Measurements from ENCODE around the gene TIPRL.

The TIPRL gene

GRCh38 chr1:168141871-168142385, 36.8 kb upstream of the TIPRL start:
- Mint-ChIP-seq H3K27me3 (ENCODE audit: low read depth) (peaks cover 6% of the 10 kb centered on the region), H3K4me1 (peaks cover 16% of the 10 kb centered on the region), H3K4me3 (no peak overlapping the region), H3K36me3 (ENCODE audit: low read depth) (no peaks in the 10 kb centered on the region), H3K27ac (no peak overlapping the region), H3K9me3 (no peaks in the 10 kb centered on the region)
- no peak for TF ChIP-seq CTCF (IDR thresholded peaks at IDR 0.05; ENCODE audit: unreplicated experiment in 3 of 3)

- Mint-ChIP-seq H3K36me3 (ENCODE audit: low read depth) (no peaks in the 10 kb centered on the region), H3K4me1 (peaks cover 2% of the 10 kb centered on the region)
These were observed 33.3 kb upstream of the TIPRL start for GRCh38 chr1:168145184-168146159.

GRCh38 chr1:168146160-168146539, 32.6 kb upstream of the TIPRL start:
- Mint-ChIP-seq H3K4me1 (no peaks in the 10 kb centered on the region), H3K27ac (no peak overlapping the region), H3K36me3 (ENCODE audit: low read depth) (no peaks in the 10 kb centered on the region), H3K27me3 (ENCODE audit: low read depth) (peaks cover 3% of the 10 kb centered on the region), H3K9me3 (no peaks in the 10 kb centered on the region), H3K4me3 (no peak overlapping the region)
- TF ChIP-seq CTCF (IDR thresholded peaks at IDR 0.05; ENCODE audit: unreplicated experiment in 3 of 3) = no peak

More at GRCh38 chr1:168145184-168146159, 33.3 kb upstream of the TIPRL start:
- Mint-ChIP-seq H3K27me3 (ENCODE audit: low read depth) (peaks cover 4% of the 10 kb centered on the region), H3K4me3 (no peak overlapping the region), H3K9me3 (no peaks in the 10 kb centered on the region), H3K27ac (peak overlapping the region in 1 of 3 experiments; percentile 27)
- TF ChIP-seq CTCF (IDR thresholded peaks at IDR 0.05; ENCODE audit: unreplicated experiment in 3 of 3) = peak; percentile 90 to 96 (median 91)

- Mint-ChIP-seq H3K36me3 (ENCODE audit: low read depth) (no peaks in the 10 kb centered on the region), H3K9me3 (no peaks in the 10 kb centered on the region), H3K4me3 (no peak overlapping the region), H3K4me1 (no peaks in the 10 kb centered on the region), H3K27me3 (ENCODE audit: low read depth) (peaks cover 3% of the 10 kb centered on the region), H3K27ac (no peak overlapping the region)
- TF ChIP-seq CTCF (IDR thresholded peaks at IDR 0.05; ENCODE audit: unreplicated experiment in 3 of 3) = no peak
These were observed 32.1 kb upstream of the TIPRL start for GRCh38 chr1:168146626-168147025.

GRCh38 chr1:168148916-168149315, 29.8 kb upstream of the TIPRL start:
- Mint-ChIP-seq H3K27me3 (ENCODE audit: low read depth) (no peaks in the 10 kb centered on the region), H3K27ac (no peak overlapping the region), H3K4me1 (no peaks in the 10 kb centered on the region), H3K4me3 (no peak overlapping the region), H3K9me3 (no peaks in the 10 kb centered on the region), H3K36me3 (ENCODE audit: low read depth) (no peaks in the 10 kb centered on the region)
- TF ChIP-seq CTCF (IDR thresholded peaks at IDR 0.05; ENCODE audit: unreplicated experiment in 3 of 3) = no peak

Measured in nephron (organoid).